ENCODE results near the gene BRINP2.
A peak's percentile ranks its signal among the peaks of the same experiment; 100 is the strongest.

The BRINP2 gene

DNA sequence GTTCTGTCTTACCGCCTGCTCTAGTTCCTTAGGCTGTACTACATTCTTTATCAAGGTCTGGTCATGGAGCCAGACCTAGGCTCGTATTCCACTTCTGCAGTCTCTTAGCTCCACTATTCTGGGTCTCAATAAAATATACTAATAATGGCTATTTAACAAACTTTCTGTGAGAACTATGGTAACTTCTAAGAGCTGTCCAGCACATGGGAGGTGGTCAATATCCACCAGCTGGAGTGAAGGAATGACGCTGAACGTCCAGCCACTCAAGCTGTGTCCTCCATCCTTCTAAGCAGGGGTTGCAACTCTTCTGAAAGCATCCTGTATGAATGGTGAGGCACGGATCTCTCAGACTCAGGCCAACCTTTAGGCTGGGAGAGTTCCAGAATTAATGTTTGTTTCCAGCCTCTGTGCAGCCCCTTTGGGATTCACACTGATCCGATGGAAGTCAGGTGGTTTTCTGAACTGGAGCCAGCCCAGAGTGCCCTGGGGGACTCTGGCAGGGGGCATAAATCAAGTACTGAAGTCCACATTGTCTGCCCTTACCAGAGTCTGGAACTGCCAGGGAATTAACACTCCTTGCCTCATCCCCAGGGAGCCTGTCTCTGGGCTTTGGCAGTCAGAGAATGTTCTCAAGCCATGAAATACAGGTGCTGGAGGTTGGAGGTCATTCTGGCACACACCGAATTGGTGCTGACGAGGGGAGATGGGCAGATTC lies 57.4 kb downstream of the BRINP2 start:
- no peak for DNase-seq

GRCh38 chr1:177228693-177229065 lies 57.9 kb downstream of the BRINP2 start:
- DNase-seq, result no peak

GRCh38 chr1:177229781-177230180 lies 59.0 kb downstream of the BRINP2 start:
- no peak for DNase-seq

- DNase-seq, result no peak
Measured at GRCh38 chr1:177230228-177231016, 59.7 kb downstream of the BRINP2 start.

- no peak for DNase-seq
Measured at GRCh38 chr1:177235350-177235749, 64.6 kb downstream of the BRINP2 start.

- no peak for DNase-seq
Measured at GRCh38 chr1:177236962-177237361, 66.2 kb downstream of the BRINP2 start.

GRCh38 chr1:177238967-177239366 lies 68.2 kb downstream of the BRINP2 start:
- no peak for DNase-seq

- DNase-seq, result no peak
Measured at GRCh38 chr1:177239792-177240191, 69.0 kb downstream of the BRINP2 start.

GRCh38 chr1:177243773-177244172 lies 73.0 kb downstream of the BRINP2 start:
- DNase-seq, result no peak

- no peak for DNase-seq
Measured at GRCh38 chr1:177246710-177247580, 76.2 kb downstream of the BRINP2 start.

DNA sequence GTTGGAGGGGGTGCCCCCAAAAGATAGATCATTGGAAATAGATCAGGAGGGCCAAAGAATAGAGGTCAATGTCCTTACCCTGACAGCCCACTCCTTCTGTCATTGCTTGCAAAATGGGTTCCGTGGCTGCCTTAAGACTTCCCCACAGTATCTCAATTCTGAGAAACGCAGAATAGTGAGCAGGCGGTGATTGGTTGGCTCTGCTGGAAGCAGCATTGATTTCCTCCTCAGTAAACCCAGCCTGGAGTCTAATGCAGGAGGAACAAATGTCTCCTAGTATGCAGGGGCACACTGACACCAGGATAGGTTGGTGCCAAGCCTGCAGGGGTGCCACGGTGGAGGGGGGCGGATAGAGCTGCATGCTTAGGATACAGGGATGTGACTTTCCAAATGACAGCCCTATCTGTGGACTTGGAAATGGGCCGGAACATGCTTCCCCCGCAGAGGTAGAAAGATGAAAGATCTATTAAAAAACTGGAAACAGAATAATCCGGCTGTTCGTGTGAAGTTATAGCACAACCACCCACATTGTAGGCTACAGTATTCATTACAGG lies 76.9 kb downstream of the BRINP2 start:
- no peak for DNase-seq

- DNase-seq, result no peak
Measured at GRCh38 chr1:177248258-177248657, 77.5 kb downstream of the BRINP2 start.

- no peak for DNase-seq
Measured at GRCh38 chr1:177249231-177249630, 78.5 kb downstream of the BRINP2 start.

DNA sequence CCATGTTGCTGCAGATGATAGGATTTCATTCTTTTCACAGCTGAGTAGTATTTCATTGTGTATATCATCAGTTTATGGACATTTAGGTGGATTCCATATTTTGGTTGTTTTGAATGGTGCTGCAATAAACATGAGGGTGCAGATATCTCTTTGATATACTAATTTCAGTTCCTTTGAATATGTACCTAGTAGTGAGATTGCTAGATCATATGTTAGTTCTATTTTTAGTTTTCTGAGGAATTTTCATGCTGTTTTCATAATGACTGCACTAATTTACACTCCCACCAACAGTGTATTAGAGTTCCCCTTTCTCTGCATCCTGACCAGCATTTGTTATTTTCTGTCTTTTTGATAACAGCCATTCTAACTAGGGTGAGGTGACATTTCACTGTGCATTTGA lies 82.1 kb downstream of the BRINP2 start:
- DNase-seq, result no peak

DNA sequence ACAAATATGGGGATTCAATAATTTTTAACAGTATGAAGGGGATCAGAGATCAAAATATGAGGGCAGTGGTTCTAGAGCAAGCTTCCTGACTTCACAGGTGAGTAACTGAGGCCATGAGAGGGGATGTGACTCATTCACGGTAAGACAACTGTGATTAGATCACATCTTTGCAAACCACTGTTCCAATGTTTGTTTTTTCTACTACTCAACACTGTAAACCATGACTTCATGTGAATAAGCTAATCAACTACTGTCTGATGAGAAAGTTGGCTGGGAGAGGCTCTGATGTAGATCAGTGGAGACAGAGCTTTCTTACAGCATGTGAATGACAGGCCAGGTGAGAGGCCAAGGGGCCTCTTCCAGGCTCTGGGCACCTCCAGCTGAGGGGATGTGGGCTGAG lies 84.7 kb downstream of the BRINP2 start:
- DNase-seq, result no peak

- peak in 1 of 2 donors; percentile 13 for DNase-seq
Measured at GRCh38 chr1:177256153-177257075, 85.7 kb downstream of the BRINP2 start.

DNA sequence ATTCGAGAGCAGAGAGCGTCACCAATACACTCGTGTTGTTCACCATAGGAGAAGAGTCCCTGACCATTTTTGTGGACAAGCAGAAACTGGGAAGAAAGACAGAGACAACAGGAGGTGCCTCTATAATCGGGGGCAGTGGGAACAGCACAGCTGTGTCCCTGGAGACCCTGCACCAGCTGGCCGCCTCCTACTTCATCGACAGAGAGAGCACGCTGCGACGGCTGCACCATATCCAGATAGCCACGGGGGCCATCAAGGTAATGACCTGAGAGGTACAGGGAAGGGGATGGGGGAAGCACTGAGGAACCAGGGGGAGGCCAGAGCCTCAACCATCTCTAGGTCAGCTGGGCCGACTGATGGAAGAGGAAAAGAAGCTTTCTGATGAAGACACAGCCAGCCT lies 86.4 kb downstream of the BRINP2 start:
- DNase-seq, result no peak

DNA sequence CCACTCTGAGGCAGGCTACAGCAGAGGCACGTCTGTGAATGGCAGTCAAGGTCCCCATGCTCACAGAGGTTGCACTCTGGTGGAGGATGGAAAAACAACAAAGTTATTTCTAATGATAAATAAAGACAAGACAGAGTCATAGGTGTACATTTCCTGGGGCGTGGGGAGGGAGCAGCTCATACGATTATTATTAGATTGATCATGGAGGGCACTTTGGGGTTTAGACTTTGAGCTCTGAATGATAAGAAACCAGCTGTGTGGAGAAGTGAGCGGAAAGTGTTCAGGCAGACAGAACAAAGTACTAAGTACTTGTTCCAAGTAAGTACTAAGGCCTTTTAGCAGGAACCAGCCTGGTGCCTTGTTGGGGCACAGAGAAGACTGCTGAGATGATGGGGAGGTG lies 86.8 kb downstream of the BRINP2 start:
- no peak for DNase-seq

DNA sequence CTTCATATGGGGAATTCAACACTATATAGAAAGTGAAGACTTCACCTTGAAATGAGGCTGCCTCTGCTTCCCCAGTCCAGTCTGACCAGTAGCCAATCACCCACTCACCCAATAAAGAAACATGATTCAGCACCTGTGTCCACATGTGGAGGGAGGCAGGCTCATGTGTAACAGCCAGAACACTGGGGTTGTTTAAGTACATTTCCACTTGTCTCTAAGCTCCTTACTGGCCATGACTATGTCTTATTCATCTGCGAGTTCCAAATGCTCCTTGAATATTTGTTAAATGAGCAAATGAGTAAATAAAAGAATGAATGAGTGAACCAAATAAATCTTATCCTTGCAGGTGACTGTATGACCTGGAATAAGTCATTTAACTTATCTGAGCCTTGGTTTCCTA lies 100.1 kb downstream of the BRINP2 start:
- no peak for DNase-seq

DNA sequence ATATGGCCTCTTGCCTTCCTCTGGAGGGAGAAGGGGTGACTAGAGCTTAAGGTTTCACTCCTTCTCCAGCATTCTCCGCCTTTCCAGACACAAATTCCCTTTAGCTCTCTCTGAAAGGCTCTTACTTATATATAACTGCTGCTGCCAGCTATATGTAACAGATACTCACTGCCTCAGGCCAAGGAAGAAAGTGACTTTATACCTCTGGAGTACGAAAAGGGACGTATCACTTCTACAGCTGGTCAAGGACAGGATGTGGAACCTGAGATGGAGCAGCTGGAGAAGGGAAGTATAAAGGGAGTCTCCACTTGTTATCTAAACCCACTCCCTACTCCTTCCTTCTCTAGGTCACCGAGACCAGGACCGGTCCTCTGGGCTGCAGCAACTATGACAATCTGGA lies 102.4 kb downstream of the BRINP2 start:
- DNase-seq, result no peak

GRCh38 chr1:177274687-177275211 lies 104.0 kb downstream of the BRINP2 start:
- no peak for DNase-seq

GRCh38 chr1:177275736-177276135 lies 105.0 kb downstream of the BRINP2 start:
- no peak for DNase-seq

Measured in inflammatory macrophage treated with lipopolysaccharide for 1 hour (primary cell).